Measurements from ENCODE around the gene MCM8. TPM values are rescaled to one million over a fixed set of nuclear protein-coding genes. Genes with fewer than 3 reads are reported as not detected.

MCM8 gene
- total and polyA plus RNA-seq, 7 experiments from 2014 or later: 0.29 to 22.7 (median 5.1) TPM

DNA sequence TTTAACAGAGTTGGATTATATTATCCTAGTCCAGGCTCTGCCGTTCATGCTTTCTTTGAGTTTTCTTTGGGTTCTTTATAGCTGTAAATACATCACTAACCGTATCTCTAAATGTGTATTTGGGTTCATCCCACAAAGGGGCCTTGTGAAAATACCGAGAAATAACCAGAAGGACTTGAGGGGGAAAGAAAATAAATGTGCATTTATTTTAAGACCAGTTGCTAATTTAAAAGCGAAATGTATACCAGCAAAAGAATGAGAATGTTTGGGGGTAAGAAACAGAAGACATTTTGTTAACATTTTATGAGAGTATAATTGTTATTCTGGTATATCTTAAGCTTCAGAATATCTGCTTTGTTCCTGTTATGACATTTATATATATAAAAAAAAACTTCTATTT is 64.5 kb downstream of the MCM8 start:
- ATAC-seq (no peak), DNase-seq (no peak)
- H3K4me3 Mint-ChIP-seq: no peak overlapping the region
- Histone ChIP-seq H3K4me1 (ENCODE audit: control insufficient read depth in 2 of 2, insufficient read depth in 2 of 2, low read length in 2 of 2) (no peaks in the 10 kb centered on the region), H3K27ac (ENCODE audit: low read depth, low read length) (no peak overlapping the region), H3K36me3 (ENCODE audit: control insufficient read depth in 2 of 3, insufficient read depth in 3 of 3, low read length in 3 of 3) (peaks cover 13 to 29% (median 13%) of the 10 kb centered on the region in 3 experiments), H3K27me3 (ENCODE audit: control insufficient read depth in 2 of 2, insufficient read depth in 2 of 2, low read length in 2 of 2) (no peaks in the 10 kb centered on the region), H3K4me3 (ENCODE audit: low read length) (no peak overlapping the region), H3K9me3 (ENCODE audit: control insufficient read depth in 2 of 3, low read length in 3 of 3) (no peaks in the 10 kb centered on the region)
- ChIA-PET CTCF (no interaction called here), POLR2A (no interaction called here)
- H3K4me1 Mint-ChIP-seq: peaks cover 19 to 77% (median 53%) of the 10 kb centered on the region in 7 donors
- intact Hi-C loops (cut with micrococcal nuclease): no loop called here
- peak overlapping the region in 2 of 9 donors; percentile 3 to 63 for H3K27ac Mint-ChIP-seq
- H3K9me3 Mint-ChIP-seq: no peaks in the 10 kb centered on the region
- no peaks in the 10 kb centered on the region for H3K27me3 Mint-ChIP-seq
- H3K36me3 Mint-ChIP-seq: peaks cover 16 to 54% (median 46%) of the 10 kb centered on the region in 5 donors

DNA sequence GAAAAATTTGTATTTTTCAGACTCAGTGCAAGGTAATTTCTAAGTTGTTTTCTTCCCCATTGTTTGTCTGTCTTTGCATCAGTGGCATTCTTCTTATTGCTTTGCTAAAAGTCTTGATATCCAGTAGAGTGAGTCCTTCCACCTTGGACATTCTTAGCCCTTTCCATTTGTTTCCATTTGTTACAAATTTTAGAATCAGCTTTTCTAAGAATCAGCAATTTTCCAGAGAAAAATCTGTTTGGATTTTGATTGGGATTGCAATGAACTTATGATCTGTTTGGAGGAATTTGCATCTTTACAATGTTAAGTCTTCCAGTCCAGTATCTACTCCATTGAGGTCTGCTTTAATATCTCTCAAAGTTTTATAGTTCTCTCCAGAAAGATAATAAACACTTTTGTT is 67.0 kb downstream of the MCM8 start:
- no peaks in the 10 kb centered on the region for H3K27me3 ChIP-seq (ENCODE audit: control insufficient read depth in 2 of 2, insufficient read depth in 2 of 2, low read length in 2 of 2)
- H3K4me3 Mint-ChIP-seq: no peak overlapping the region
- H3K36me3 ChIP-seq (ENCODE audit: control insufficient read depth in 2 of 3, insufficient read depth in 3 of 3, low read length in 3 of 3): peaks cover 5 to 20% (median 7%) of the 10 kb centered on the region in 3 experiments
- no peaks in the 10 kb centered on the region for H3K9me3 ChIP-seq (ENCODE audit: control insufficient read depth in 2 of 3, low read length in 3 of 3)
- peak overlapping the region in 1 of 9 donors; percentile 7 for H3K27ac Mint-ChIP-seq
- intact Hi-C loops (cut with micrococcal nuclease): no loop called here
- peaks cover 0 to 2% (median 0%) of the 10 kb centered on the region in 11 donors for H3K9me3 Mint-ChIP-seq
- POLR2A ChIA-PET: no interaction called here
- H3K27me3 Mint-ChIP-seq: no peaks in the 10 kb centered on the region
- DNase-seq: no peak
- no peaks in the 10 kb centered on the region for H3K4me1 ChIP-seq (ENCODE audit: control insufficient read depth in 2 of 2, insufficient read depth in 2 of 2, low read length in 2 of 2)
- no peak overlapping the region for H3K27ac ChIP-seq (ENCODE audit: low read depth, low read length)
- no peak overlapping the region for H3K4me3 ChIP-seq (ENCODE audit: low read length)
- peaks cover 18 to 73% (median 54%) of the 10 kb centered on the region in 7 donors for H3K4me1 Mint-ChIP-seq
- peaks cover 3 to 56% (median 36%) of the 10 kb centered on the region in 5 donors for H3K36me3 Mint-ChIP-seq
- ATAC-seq: no peak
- CTCF ChIA-PET: no interaction called here

DNA sequence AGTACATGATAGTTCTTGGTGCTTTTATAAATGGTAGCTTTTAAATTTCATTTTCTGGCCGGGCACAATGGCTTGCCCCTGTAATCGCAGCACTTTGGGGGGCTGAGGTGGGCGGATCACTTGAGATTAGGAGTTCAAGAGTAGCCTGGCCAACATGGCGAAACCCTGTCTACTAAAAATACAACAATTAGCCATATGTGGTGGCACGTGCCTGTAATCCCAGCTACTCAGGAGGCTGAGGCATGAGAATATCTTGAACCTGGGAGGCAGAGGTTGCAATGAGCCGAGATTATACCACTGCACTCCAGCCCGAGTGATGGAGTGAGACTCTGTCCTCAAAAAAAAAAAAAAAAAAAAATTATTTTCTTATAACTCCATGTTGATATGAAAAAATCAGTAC is 67.4 kb downstream of the MCM8 start:
- Mint-ChIP-seq H3K27ac (no peak overlapping the region), H3K4me3 (no peak overlapping the region), H3K36me3 (peaks cover 4 to 57% (median 36%) of the 10 kb centered on the region in 5 donors), H3K27me3 (no peaks in the 10 kb centered on the region), H3K4me1 (peaks cover 17 to 73% (median 54%) of the 10 kb centered on the region in 7 donors), H3K9me3 (peaks cover 0 to 2% (median 0%) of the 10 kb centered on the region in 11 donors)
- intact Hi-C loops (cut with micrococcal nuclease): no loop called here
- no peak overlapping the region for H3K4me3 ChIP-seq (ENCODE audit: low read length)
- POLR2A ChIA-PET: no interaction called here
- H3K27ac ChIP-seq (ENCODE audit: low read depth, low read length): no peak overlapping the region
- ATAC-seq: no peak
- H3K4me1 ChIP-seq (ENCODE audit: control insufficient read depth in 2 of 2, insufficient read depth in 2 of 2, low read length in 2 of 2): no peaks in the 10 kb centered on the region
- DNase-seq: no peak
- no peaks in the 10 kb centered on the region for H3K27me3 ChIP-seq (ENCODE audit: control insufficient read depth in 2 of 2, insufficient read depth in 2 of 2, low read length in 2 of 2)
- H3K36me3 ChIP-seq (ENCODE audit: control insufficient read depth in 2 of 3, insufficient read depth in 3 of 3, low read length in 3 of 3): peaks cover 4 to 23% (median 7%) of the 10 kb centered on the region in 3 experiments
- no peaks in the 10 kb centered on the region for H3K9me3 ChIP-seq (ENCODE audit: control insufficient read depth in 2 of 3, low read length in 3 of 3)
- CTCF ChIA-PET: no interaction called here

DNA sequence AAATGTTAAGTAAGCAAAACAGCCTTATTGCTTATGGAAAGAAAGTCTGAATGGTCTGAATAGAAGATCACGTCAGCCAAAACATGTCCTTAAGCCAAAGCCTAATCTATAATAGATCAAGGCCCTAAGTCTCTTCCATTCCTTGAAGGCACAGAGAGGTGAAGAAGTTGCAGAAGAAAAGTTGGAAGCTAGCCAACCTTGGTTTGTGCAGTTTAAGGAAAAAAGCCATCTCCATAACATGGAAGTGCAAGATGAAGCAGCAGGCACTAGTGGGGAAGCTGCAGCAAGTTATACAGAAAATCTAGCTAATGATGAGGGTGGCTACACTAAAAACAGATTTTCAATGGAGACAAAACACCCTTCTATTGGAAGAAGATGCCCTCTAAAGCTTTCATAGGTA is 74.3 kb downstream of the MCM8 start:
- Histone ChIP-seq H3K4me3 (ENCODE audit: low read length) (no peak overlapping the region), H3K9me3 (ENCODE audit: control insufficient read depth in 2 of 3, low read length in 3 of 3) (no peaks in the 10 kb centered on the region), H3K36me3 (ENCODE audit: control insufficient read depth in 2 of 3, insufficient read depth in 3 of 3, low read length in 3 of 3) (peaks cover 6 to 30% (median 11%) of the 10 kb centered on the region in 3 experiments), H3K4me1 (ENCODE audit: control insufficient read depth in 2 of 2, insufficient read depth in 2 of 2, low read length in 2 of 2) (peaks cover 0 to 9% of the 10 kb centered on the region in 2 donors), H3K27me3 (ENCODE audit: control insufficient read depth in 2 of 2, insufficient read depth in 2 of 2, low read length in 2 of 2) (no peaks in the 10 kb centered on the region), H3K27ac (ENCODE audit: low read depth, low read length) (no peak overlapping the region)
- Mint-ChIP-seq H3K4me1 (peaks cover 19 to 54% (median 44%) of the 10 kb centered on the region in 7 donors), H3K9me3 (peaks cover 0 to 14% (median 4%) of the 10 kb centered on the region in 11 donors), H3K27ac (no peak overlapping the region), H3K36me3 (peaks cover 24 to 55% (median 47%) of the 10 kb centered on the region in 5 donors), H3K4me3 (no peak overlapping the region), H3K27me3 (no peaks in the 10 kb centered on the region)
- DNase-seq (no peak), ATAC-seq (no peak)
- ChIA-PET POLR2A (interaction anchor here (0.6 kb wide), 1 partner anchor 61 kb away, joined by 3 read pairs; no protein-coding TSS in a partner anchor), CTCF (no interaction called here)
- intact Hi-C loops (cut with micrococcal nuclease): no loop called here

DNA sequence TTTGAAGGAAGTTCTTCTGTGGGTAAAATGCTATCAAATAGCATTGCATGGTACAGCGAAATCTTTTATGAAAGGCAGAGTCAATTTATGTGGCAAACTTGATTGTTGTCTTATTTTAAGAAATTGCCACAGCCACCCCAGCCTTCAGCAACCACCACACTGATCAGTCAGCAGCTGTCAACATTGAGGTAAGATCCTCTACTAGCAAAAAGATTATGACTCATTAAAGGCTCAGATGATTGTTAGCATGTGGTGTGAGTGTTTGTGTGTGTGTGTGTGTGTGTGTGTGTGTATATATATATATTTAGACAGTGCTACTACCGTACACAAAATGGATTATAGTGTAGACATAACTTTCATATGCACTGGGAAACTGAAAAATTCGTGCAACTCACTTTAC is 75.6 kb downstream of the MCM8 start:
- Mint-ChIP-seq H3K27me3 (no peaks in the 10 kb centered on the region), H3K9me3 (peaks cover 0 to 14% (median 4%) of the 10 kb centered on the region in 11 donors), H3K4me3 (peak overlapping the region in 2 of 10 donors; percentile 8 to 41), H3K4me1 (peaks cover 26 to 60% (median 47%) of the 10 kb centered on the region in 7 donors), H3K36me3 (peaks cover 24 to 49% (median 40%) of the 10 kb centered on the region in 5 donors), H3K27ac (peak overlapping the region in 5 of 9 donors; percentile 5 to 73 (median 53))
- H3K9me3 ChIP-seq (ENCODE audit: control insufficient read depth in 2 of 3, low read length in 3 of 3): no peaks in the 10 kb centered on the region
- POLR2A ChIA-PET: interaction anchor here (1.3 kb wide), 1 partner anchor 17 kb away, joined by 3 read pairs; no protein-coding TSS in a partner anchor
- no peak overlapping the region for H3K27ac ChIP-seq (ENCODE audit: low read depth, low read length)
- peaks cover 0 to 18% of the 10 kb centered on the region in 2 donors for H3K4me1 ChIP-seq (ENCODE audit: control insufficient read depth in 2 of 2, insufficient read depth in 2 of 2, low read length in 2 of 2)
- peaks cover 6 to 30% (median 11%) of the 10 kb centered on the region in 3 experiments for H3K36me3 ChIP-seq (ENCODE audit: control insufficient read depth in 2 of 3, insufficient read depth in 3 of 3, low read length in 3 of 3)
- H3K4me3 ChIP-seq (ENCODE audit: low read length): no peak overlapping the region
- CTCF ChIA-PET: no interaction called here
- H3K27me3 ChIP-seq (ENCODE audit: control insufficient read depth in 2 of 2, insufficient read depth in 2 of 2, low read length in 2 of 2): no peaks in the 10 kb centered on the region
- DNase-seq (peak in 2 of 9 donors; percentile 33 to 48), ATAC-seq (peak; percentile 36)
- intact Hi-C loops (cut with micrococcal nuclease): no loop called here

DNA sequence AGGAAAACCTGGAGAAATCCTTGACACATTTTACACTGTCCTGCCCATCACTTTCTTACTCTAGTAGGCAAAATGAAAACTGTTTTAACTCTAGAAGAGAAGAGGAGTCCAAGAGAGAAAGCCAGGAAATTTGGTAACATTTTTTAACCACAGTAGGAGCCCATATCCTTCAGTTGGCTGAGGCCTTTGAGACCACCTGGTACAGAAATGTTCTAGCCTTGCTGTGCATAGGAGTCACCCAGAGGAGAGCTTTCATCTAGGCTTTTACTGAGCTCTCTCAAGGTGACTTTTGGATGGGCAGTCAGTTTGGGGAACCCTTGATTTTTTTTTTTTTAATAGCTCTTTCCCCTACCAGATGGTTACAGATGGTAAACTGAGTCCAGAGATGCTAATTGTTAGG is 78.4 kb downstream of the MCM8 start:
- intact Hi-C loops (cut with micrococcal nuclease): no loop called here
- peak overlapping the region in 4 of 9 donors; percentile 36 to 65 (median 52) for H3K27ac Mint-ChIP-seq
- ATAC-seq (no peak), DNase-seq (no peak)
- H3K27me3 ChIP-seq (ENCODE audit: control insufficient read depth in 2 of 2, insufficient read depth in 2 of 2, low read length in 2 of 2): no peaks in the 10 kb centered on the region
- CTCF ChIA-PET: interaction anchor here (0.6 kb wide), 1 partner anchor 1387 kb away, joined by 4 read pairs; no protein-coding TSS in a partner anchor
- peaks cover 0 to 18% of the 10 kb centered on the region in 2 donors for H3K4me1 ChIP-seq (ENCODE audit: control insufficient read depth in 2 of 2, insufficient read depth in 2 of 2, low read length in 2 of 2)
- no peak overlapping the region for H3K4me3 Mint-ChIP-seq
- H3K27me3 Mint-ChIP-seq: no peaks in the 10 kb centered on the region
- H3K9me3 ChIP-seq (ENCODE audit: control insufficient read depth in 2 of 3, low read length in 3 of 3): no peaks in the 10 kb centered on the region
- no peak overlapping the region for H3K27ac ChIP-seq (ENCODE audit: low read depth, low read length)
- POLR2A ChIA-PET: no interaction called here
- peaks cover 23 to 58% (median 47%) of the 10 kb centered on the region in 7 donors for H3K4me1 Mint-ChIP-seq
- H3K9me3 Mint-ChIP-seq: peaks cover 0 to 14% (median 4%) of the 10 kb centered on the region in 11 donors
- H3K4me3 ChIP-seq (ENCODE audit: low read length): no peak overlapping the region
- H3K36me3 ChIP-seq (ENCODE audit: control insufficient read depth in 2 of 3, insufficient read depth in 3 of 3, low read length in 3 of 3): peaks cover 5 to 23% (median 6%) of the 10 kb centered on the region in 3 experiments
- H3K36me3 Mint-ChIP-seq: peaks cover 17 to 35% (median 32%) of the 10 kb centered on the region in 5 donors

DNA sequence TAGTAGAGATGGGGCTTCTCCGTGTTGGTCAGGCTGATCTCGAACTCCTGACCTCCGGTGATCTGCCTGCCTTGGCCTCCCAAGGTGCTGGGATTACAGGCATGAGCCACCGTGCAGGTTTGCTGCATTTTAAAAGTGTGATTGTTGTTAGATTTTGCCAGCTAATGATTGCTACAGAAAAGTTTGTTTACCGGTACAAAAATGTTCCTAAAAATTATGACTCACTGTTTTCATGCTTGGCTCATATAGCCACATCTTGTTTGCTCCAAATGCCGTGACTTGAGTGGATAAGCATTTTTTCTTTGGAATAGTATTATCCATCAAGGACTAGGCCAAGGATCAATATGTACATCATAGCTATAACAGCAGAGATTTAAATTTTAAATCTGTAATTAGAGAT is 79.1 kb downstream of the MCM8 start:
- Histone ChIP-seq H3K4me3 (ENCODE audit: low read length) (no peak overlapping the region), H3K4me1 (ENCODE audit: control insufficient read depth in 2 of 2, insufficient read depth in 2 of 2, low read length in 2 of 2) (peaks cover 0 to 18% of the 10 kb centered on the region in 2 donors), H3K27ac (ENCODE audit: low read depth, low read length) (no peak overlapping the region), H3K27me3 (ENCODE audit: control insufficient read depth in 2 of 2, insufficient read depth in 2 of 2, low read length in 2 of 2) (no peaks in the 10 kb centered on the region), H3K9me3 (ENCODE audit: control insufficient read depth in 2 of 3, low read length in 3 of 3) (no peaks in the 10 kb centered on the region), H3K36me3 (ENCODE audit: control insufficient read depth in 2 of 3, insufficient read depth in 3 of 3, low read length in 3 of 3) (peaks cover 0 to 19% (median 0%) of the 10 kb centered on the region in 3 experiments)
- Mint-ChIP-seq H3K4me3 (peak overlapping the region in 1 of 10 donors; percentile 21), H3K36me3 (peaks cover 14 to 34% (median 30%) of the 10 kb centered on the region in 5 donors), H3K4me1 (peaks cover 23 to 61% (median 49%) of the 10 kb centered on the region in 7 donors), H3K27ac (peak overlapping the region in 4 of 9 donors; percentile 51 to 75 (median 68)), H3K9me3 (peaks cover 0 to 10% (median 3%) of the 10 kb centered on the region in 11 donors), H3K27me3 (no peaks in the 10 kb centered on the region)
- intact Hi-C loops (cut with micrococcal nuclease): no loop called here
- CTCF ChIA-PET: interaction anchor here (0.6 kb wide), 1 partner anchor 1388 kb away, joined by 4 read pairs; no protein-coding TSS in a partner anchor
- DNase-seq (no peak), ATAC-seq (no peak)
- POLR2A ChIA-PET: no interaction called here
